Kasumi-1 (cell line): Measurements from ENCODE around the gene DIAPH2.

Experiments used
- DNase-seq, 2 experiments: peaks; one replicate each; lab custom pipeline; 2025; lab: John Stamatoyannopoulos, UW

Gene DIAPH2

DNA sequence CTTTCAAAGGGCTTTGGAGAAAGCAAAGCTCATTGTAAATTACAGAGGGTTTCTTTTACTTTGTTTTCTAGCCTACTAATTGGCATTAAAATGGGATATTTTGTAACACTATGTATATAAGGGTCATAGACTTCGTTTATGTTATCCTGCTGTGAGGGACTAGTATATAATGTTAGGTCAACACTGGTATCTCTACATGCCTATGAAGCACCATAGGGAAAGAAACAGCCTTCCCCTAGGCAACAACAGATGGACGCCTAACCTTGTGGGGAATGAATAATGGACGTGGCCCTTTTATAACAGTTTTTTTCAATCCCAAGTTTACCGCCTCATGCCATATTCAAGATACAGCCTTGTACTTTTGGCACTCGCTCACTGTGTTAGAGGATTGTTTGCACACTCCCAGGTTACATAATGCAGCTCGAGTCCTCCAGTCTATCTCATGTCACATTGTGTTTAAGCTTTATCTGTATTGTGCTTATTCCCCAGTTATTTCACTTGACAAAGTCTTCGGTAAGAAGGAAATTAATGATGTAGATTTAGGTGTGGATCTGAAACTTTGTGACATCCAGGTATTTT, 910.1 kb downstream of the DIAPH2 start:
- DNase-seq, result no peak

DNA sequence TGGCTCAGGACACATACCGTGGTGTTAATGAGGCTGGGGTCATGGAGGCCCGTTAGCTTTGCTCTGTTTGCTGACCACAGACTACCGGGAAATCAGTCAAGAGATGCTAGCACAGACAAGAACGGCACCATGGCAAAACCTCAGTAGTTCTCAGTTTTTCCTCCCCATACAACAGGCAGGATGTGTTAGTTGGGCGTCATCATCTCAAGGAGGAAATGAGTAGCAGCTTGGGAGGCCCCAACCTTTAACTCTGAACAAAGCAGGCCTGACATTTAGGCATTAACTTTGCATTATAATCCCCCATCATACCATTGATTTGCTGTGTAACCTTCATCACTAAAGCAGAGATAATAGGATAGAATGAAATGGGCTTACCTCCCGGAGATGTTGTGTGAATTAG, 913.3 kb downstream of the DIAPH2 start:
- DNase-seq, result peak in 1 of 2 experiments; percentile 1

DNA sequence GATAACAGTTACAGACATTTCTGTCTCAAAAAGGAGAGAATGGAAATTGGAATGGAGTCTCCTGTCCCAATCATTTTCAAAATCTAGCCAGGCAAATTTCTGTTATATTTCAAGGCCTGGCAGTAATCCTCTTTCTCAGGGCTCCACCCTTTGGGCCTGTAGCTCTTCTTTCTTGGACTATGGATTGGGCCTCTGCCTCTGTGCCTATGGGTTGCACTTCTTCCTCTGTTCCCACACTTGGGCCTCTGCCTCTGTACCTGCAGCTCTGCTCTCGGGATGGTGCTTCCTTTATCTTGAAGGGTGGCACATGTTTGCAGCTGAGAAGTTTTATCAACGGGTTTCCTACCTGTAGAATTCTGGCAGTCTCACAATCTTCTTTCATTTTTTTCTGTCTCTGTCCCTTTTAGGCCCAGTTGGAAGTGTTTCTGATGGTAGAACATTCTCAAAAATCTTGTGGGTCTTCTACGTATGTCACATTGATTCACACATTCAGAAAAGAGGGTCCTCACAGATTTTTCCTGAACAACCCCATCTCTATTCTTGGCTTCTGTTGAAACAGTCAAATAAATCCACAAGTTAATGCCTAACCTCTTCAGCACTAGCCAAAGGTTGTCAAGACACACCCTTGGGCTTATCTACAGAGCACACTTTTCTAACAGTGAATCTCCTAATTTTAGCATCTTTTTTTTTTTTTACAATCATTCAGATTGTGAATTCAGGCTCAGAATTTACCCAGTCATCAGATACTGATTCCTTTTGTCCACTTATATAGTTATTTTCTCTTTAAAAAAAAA, 918.0 kb downstream of the DIAPH2 start:
- DNase-seq, result no peak

DNA sequence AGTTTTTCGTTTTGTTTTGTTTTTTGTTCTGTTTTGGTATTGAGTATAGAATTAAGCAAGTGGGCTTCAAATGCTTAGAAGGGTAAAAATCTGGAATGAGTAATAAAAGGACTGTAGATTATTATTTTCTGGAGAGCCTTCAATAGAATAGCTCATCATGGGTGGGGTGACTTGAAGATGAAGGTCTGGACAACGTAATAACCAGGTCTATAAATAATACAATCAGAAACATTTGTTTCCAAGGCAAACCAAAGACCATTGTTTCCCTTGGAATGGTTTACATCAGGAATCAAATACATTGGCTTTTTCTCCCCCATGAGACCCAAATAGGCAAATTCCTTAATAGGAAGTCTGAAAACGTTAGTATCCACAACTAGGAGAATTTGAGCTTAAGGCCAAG, 920.6 kb downstream of the DIAPH2 start:
- no peak for DNase-seq

DNA sequence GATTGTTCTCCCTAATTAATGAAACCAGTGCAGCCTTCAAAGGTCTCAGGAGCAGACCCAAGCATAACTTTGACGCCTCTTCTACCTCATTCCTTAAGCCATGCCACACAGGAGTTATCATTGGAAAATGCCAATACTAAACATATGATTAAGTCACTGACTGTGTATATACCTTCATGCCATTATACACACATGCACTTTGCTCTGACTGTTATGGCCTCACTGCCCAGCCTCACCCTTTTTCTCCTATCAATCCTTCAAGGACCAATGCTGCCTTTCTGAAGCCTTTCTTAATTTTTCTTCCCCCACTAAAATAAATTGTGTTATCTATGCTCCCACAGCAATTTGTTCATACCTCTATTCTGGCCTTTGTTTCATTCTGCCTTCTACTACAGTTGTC, 924.7 kb downstream of the DIAPH2 start:
- DNase-seq, result no peak

DNA sequence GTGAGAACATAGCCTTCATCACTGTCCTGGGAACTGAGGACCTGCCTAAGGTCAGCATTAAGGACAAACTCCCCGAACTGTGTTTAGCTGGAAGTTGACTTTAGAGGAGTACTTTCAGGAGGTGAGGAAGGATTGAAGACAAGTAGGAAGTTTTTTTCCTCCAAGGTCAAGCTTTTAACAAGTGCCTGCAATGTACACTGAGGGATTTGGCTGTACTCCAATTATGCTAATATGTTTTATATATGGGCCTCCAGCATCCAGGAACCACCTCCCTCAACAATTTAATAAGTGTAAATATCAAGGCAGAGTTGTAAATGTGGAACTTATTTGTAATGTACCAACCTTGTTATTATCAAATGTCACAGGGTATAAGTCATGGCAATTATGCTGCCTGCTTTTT, 925.3 kb downstream of the DIAPH2 start:
- no peak for DNase-seq

DNA sequence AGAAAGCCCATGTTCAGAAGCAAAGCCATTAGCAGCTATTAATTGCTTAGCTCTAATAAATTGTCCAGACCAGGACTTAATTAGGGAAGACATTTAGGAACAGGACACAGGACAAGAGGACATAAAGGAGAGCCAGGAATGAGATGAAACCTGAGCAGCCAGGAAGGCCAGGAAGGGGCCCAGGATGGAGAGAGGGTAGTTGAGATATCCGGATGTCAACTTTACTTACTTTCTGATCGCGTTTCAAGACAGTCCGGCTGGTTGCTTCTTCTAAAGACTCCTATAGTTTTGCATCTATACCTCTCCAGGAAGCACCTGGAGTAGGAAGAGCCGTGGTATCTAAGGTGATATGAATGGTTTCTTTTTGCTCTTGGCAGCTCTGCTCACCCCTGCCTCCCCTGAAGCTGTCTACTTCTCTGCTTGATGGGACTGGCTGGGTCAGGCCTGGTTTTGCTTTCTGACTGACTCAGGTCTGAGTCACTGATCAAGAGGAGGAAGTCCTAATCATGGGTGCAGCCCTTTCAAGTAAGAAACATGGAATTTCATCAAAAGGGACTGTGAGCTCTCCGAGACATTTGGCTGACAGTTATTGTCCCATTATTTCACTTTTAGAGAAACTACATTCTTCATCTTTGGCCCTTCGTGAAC, 932.4 kb downstream of the DIAPH2 start:
- DNase-seq, result peak; percentile 4 to 6

DNA sequence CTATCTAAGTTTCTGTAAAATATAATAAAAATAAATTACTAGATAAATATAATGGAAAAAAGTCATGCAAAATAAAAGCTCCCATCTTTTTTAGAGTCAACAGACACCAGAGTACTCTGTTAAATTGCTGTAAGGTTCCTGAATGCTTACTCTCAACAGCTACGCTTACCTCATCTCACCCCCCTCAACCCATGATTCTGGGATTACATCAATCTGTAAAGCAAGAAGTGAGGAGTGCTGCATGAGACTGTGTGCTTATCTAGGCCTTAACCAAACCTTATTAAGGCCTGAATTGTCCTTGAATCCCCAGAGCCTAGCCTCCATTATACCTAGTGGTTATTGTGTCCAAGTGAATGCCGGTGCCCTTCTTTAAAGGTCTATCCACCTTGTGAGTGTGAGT, 934.9 kb downstream of the DIAPH2 start:
- no peak for DNase-seq

DNA sequence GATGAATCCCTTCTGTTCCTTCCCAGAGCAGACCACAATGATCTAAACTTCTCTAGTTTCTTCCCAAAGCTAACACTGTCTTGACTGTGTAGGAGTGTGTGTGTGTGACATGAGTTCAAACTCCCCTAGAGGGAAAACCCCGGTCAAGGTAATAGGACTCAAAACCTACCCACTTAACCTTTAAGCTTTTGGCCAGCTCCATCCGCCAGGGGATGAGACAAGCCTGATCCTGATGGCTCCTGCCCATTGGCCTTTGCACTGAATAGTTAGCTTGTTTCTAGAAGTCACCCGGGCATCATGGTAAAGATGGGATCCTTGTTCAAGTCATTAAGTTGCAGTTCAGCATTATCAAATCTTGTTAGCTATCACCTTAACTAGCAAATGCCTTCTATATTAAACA, 937.5 kb downstream of the DIAPH2 start:
- DNase-seq, result no peak

DNA sequence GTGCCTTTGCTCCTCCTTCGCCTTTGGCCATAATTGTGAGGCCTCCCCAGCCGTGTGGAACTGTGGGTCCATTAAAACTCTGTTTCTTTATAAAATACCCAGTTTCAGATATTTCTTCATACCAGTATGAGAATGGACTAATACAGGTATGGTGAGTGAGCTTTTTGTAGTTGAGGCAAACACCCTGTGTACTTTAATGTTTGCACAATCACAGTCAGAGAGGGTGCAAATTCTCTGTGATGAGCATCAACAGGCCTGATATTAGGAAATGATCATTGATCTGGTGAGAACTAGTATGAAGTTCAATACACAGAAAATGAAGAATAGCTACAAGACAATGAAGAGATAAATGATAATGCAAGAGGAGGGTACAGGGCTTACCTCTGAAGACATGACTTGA, 943.7 kb downstream of the DIAPH2 start:
- DNase-seq, result no peak

DNA sequence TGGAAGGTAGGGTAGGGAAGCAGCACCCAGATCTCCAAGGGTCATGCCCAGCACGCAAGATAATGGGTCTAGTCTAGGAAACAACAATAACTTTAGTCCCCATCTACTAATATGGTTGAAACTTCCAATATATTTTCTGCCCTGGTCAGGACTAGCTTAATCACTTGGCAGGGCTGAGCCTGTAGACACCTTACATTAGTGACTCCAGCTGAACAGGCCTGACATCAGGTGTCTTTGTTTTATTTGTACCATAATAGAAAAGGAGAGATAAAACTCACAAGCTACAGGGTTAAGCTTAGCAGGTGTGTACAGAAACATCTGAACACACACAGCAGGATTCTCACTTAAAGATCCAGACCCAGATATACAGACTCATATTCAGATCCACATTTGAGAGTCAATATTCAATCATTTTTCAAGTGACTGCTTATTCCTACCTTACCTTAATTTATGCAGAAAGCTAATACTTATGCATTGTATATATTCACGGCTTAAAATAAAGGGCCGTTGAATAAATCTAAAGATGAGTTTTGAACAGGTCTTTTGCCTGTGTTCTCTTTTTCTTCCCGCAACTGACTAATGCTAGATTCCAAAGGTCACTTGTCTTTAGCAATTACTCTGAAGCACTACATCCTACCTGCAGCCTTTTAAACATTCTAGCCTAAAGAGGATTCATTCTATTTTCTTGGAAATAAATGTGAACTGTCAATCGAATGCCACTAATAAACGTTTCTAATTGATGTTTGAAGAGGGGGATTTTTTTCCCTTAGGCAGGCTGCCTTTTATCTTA, 944.4 kb downstream of the DIAPH2 start:
- DNase-seq, result no peak

DNA sequence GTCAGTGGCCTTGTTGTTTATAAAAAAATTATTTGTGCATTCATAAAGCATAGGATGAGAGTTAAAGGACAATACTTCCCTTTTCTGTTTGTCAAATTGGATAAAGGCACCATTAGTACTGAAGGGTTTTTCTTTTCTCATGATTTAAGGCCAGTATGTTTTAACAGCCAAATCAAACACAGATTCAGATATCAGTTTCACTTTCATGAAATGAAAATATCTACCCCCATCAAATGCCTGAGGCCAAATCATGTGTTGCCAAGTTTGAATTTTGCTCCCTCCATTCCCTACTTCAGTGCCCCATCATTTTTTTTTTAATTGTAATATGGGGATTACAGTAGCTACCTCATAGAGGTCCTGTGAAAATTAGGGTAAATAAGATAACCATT, 944.9 kb downstream of the DIAPH2 start:
- no peak for DNase-seq

DNA sequence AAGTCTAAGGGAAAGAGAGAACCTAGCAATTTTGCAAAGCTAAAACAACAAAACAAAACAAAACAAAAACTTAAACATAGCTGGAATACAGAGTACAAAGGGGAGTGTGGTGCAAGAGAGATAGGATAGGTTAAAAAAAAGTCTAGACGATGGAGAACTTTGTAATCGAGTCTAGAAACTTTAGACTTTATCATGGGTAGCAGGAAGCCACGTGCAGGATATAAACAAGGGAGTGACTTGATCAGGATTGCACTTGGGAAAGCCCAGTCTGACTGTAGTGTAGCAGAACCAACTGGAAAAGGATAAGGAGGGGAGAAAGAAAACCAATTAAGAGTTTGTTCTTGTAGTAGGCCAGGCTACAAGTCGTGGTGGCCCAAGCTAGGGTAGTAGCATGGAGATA, 949.2 kb downstream of the DIAPH2 start:
- no peak for DNase-seq

DNA sequence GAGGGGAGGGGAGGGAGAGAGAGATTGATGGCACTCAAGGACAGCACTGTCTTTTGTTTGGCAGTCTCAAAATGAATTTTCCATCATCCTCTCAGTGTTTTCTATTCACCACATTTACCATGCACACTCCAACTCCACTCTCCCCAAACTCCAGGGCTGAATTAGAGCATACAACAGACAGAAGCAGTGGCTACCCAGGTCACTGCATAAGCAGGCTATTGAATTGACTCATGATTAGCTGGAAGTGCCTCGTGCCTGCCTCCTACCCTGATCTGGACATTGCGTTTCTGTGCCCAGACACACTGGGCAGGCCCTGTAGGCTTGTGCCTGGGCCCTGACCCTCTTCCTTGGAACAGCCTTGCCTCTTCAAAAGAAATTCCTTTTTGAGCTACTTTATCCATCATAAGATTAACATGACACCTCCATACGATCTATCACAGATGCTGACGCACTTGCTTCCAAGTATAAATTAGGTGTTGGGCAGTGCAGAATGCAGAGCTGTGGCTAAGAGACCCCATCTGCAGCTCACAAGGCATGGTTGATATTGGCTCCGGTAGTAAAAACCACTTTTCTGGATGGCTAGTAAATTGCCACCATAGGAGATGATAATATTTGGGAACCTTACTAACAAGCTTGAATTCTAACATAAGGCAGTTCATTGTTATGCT, 952.0 kb downstream of the DIAPH2 start:
- no peak for DNase-seq

DNA sequence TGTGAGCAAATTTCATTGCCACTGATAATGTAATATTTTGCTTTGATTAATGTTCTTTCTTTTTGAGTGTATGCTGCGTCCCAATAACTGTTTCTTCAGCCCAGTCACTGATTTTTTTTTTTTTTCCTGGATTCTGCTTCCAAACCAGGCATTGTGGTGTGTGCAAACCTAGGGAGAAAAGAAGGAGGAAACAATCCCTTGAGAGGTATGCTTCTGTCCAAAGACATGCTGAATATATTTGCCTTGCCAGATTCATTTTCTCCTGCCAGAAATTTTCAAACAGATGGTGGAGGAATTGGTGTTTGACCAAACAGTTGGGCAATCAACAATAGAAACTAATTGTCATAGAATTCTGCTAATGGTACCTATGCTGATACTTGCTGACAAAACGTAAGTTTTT, 952.6 kb downstream of the DIAPH2 start:
- no peak for DNase-seq

DNA sequence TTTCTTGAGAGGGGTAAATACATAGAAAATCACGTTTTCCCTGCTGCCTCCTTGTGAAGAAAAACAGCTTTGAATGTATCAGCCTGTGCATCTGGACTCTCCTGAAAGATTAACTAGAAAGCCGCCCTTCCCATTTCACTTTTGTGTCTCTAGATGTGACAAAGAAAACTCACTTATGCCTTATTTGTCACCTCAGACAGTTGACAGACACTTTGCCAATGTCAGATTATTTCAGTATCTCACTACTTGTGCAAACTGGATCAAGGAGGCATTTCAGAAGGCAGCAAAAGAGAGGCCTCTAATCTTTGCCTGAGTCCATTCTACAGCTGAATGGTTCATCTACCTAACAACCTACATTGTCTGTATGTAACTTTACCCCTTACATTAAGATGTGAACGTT, 954.0 kb downstream of the DIAPH2 start:
- no peak for DNase-seq

DNA sequence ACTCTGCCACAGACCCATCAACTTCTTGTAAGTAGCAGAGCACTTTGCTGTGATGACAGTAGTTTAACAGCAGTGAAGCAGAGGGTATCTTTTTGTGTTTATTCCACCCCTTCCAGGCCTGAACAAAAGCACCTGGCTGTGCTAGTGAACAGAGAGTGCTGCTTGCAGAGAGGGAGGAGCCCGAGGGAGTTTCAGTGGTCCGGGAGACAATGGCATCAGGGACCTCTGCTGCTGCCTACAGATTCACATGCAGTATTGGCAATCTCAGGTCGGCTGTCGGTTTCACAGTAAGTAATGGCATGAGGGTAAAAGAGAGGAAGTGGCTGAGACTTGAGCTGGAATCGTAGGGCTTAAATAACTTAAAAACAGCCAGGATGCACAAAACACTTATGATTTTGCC, 954.9 kb downstream of the DIAPH2 start:
- no peak for DNase-seq
